Stomach (tissue), 9 donors: ENCODE results near the gene RHOH. TPM values are rescaled to one million over a fixed set of nuclear protein-coding genes. Genes with fewer than 3 reads are reported as not detected.

Source experiments
- DNase-seq, 2 donors: peaks; one replicate each; pipeline versions ENCODE4 v3.0.0 to v3.0.0-alpha.2; 2013 to 2019
- H3K27ac ChIP-seq, 5 donors: fragments of 200-600 bp in 4 of 5; sonication (generic) in 4 of 5; one replicate each; pipeline ENCODE4 v1.5.1; 2013 to 2019; ENCODE audit warnings: mild to moderate bottlenecking in 1 of 5, moderate library complexity in 1 of 5
- H3K27me3 ChIP-seq, 3 donors: fragments of 200-600 bp; sonication (generic); one replicate each; pipeline ENCODE4 v1.5.1; 2017 to 2019; ENCODE audit warnings: mixed run types in 1 of 3
- H3K36me3 ChIP-seq, 4 donors: fragments of 200-600 bp; sonication (generic); 1 replicate in 3 of 4; 2 replicates in 1 of 4; pipeline ENCODE4 v1.5.1; 2016 to 2019
- H3K4me1 ChIP-seq, 4 donors: fragments of 200-600 bp; sonication (generic); one replicate each; pipeline ENCODE4 v1.5.1; 2016 to 2019
- H3K4me3 ChIP-seq, 4 donors: fragments of 200-600 bp; sonication (generic) in 3 of 4; one replicate each; pipeline ENCODE4 v1.5.1; 2016 to 2019; ENCODE audit warnings: mild to moderate bottlenecking in 1 of 4
- H3K9me3 ChIP-seq, 4 donors: fragments of 200-600 bp; sonication (generic); one replicate each; pipeline ENCODE4 v1.5.1; 2016 to 2019
- CTCF ChIP-seq, 7 experiments: fragments of 450-650 bp in 4 of 7; fragments of 200-600 bp in 3 of 7; sonication (generic) in 3 of 7; IDR thresholded peaks; one replicate each; pipeline ENCODE4 v1.5.1; 2016 to 2019; ENCODE audit warnings: antibody characterized with exemption in 7 of 7, control low read depth in 2 of 7, mild to moderate bottlenecking in 1 of 7
- EP300 ChIP-seq: sonication (generic); formaldehyde crosslinking; IDR thresholded peaks from one replicate; pipeline ENCODE4 v1.6.1; 2017; ENCODE audit warnings: antibody characterized with exemption
- POLR2A ChIP-seq, 4 donors: fragments of 450-650 bp; IDR thresholded peaks; one replicate each; pipeline ENCODE4 v1.6.1; 2016; ENCODE audit warnings: antibody characterized with exemption in 4 of 4, control low read depth in 2 of 4, mild to moderate bottlenecking in 1 of 4, moderate library complexity in 1 of 4
- POLR2AphosphoS5 ChIP-seq, 3 donors: sonication (generic); formaldehyde crosslinking; IDR thresholded peaks; one replicate each; pipeline ENCODE4 v1.6.1; 2016; ENCODE audit warnings: antibody characterized with exemption in 3 of 3
- WGBS, 5 donors: extraction: QIAGEN DNeasy Blood & Tissue Kit in 3 of 5; methylation state at CpG; one replicate each; pipeline versions ENCODE4 v1.1.5 to v1.1.7; 2013 to 2018; 5-methylcytosine and 5-hydroxymethylcytosine counted together
- intact Hi-C: fragments of 100-400 bp; cut with DNase I; formaldehyde crosslinking; loops from one replicate; pipeline ENCODE4 v1.15.1; 2023; ENCODE audit warnings: low total_unique reads
- polyA plus RNA-seq, 3 donors: library from polyadenylated mRNA; stranded (reverse); fragments of 200-250 nt; gene quantifications; one replicate each; pipeline ENCODE4 v1.2.3, GENCODE V29; 2013
- total RNA-seq, 5 donors: library from RNA; depleted of rRNA; stranded (reverse); fragments of >200 nt; gene quantifications; one replicate each; pipeline versions ENCODE4 v1.1.0 to v1.2.3, GENCODE V29; 2014 to 2016
- donor health status: healthy with polysubstance abuse.
- donor health status: Bipolar disorder and iron deficiency.
- donor health status: healthy.

The RHOH gene
- total and polyA plus RNA-seq, 8 donors = 1.3 to 7.5 (median 4.0) TPM

GRCh38 chr4:40152637-40153036 is 44.2 kb upstream of the RHOH start:
- TF ChIP-seq CTCF (IDR thresholded peaks at IDR 0.05) (no peak), EP300 (no peak)
- intact Hi-C loops = no loop called here
- Histone ChIP-seq H3K27me3 (no peaks in the 10 kb centered on the region), H3K4me1 (no peaks in the 10 kb centered on the region), H3K27ac (no peak overlapping the region), H3K9me3 (peaks cover 0 to 5% (median 2%) of the 10 kb centered on the region in 4 donors), H3K4me3 (no peak overlapping the region), H3K36me3 (peaks cover 0 to under 1% (median 0%) of the 10 kb centered on the region in 4 donors)
- WGBS, 5 donors = 68 to 79% (median 77%) methylated on average over 4 of the region's 4 CpGs
- DNase-seq = no peak

GRCh38 chr4:40157436-40157835 is 39.4 kb upstream of the RHOH start:
- TF ChIP-seq POLR2A (IDR thresholded peaks at IDR 0.05) (no peak), EP300 (no peak), CTCF (IDR thresholded peaks at IDR 0.05) (no peak), POLR2AphosphoS5 (IDR thresholded peaks at IDR 0.05) (no peak)
- no peaks in the 10 kb centered on the region for H3K9me3 ChIP-seq
- no peak overlapping the region for H3K4me3 ChIP-seq
- 76 to 92% (median 90%) methylated on average over 4 of the region's 4 CpGs for WGBS, 5 donors
- no peak overlapping the region for H3K27ac ChIP-seq
- H3K36me3 ChIP-seq = peaks cover 0 to 8% (median 0%) of the 10 kb centered on the region in 4 donors
- intact Hi-C loops = no loop called here
- H3K4me1 ChIP-seq = no peaks in the 10 kb centered on the region
- H3K27me3 ChIP-seq = no peaks in the 10 kb centered on the region
- no peak for DNase-seq

- peaks cover 0 to 13% (median 0%) of the 10 kb centered on the region in 4 donors for H3K36me3 ChIP-seq
- WGBS, 5 donors = 95 to 98% (median 97%) methylated on average over 9 of the region's 9 CpGs
- intact Hi-C loops = loop anchor here (10.0 kb wide), 1 partner anchor 135 kb away; no protein-coding TSS in a partner anchor
- H3K4me1 ChIP-seq = no peaks in the 10 kb centered on the region
- DNase-seq = no peak
- H3K27me3 ChIP-seq = no peaks in the 10 kb centered on the region
- H3K4me3 ChIP-seq = no peak overlapping the region
- no peaks in the 10 kb centered on the region for H3K9me3 ChIP-seq
- H3K27ac ChIP-seq = no peak overlapping the region
- no peak for TF ChIP-seq EP300
- TF ChIP-seq CTCF (IDR thresholded peaks at IDR 0.05) = no peak
- no peak for TF ChIP-seq POLR2AphosphoS5 (IDR thresholded peaks at IDR 0.05)
- TF ChIP-seq POLR2A (IDR thresholded peaks at IDR 0.05) = no peak
These were observed 36.6 kb upstream of the RHOH start for GRCh38 chr4:40160258-40160657.

- Histone ChIP-seq H3K27me3 (no peaks in the 10 kb centered on the region), H3K4me3 (no peak overlapping the region), H3K27ac (no peak overlapping the region), H3K9me3 (peaks cover 0 to 15% (median 3%) of the 10 kb centered on the region in 4 donors), H3K36me3 (peaks cover 0 to 13% (median 0%) of the 10 kb centered on the region in 4 donors), H3K4me1 (no peaks in the 10 kb centered on the region)
- no peak for DNase-seq
- intact Hi-C loops = loop anchor here (10.0 kb wide), 1 partner anchor 130 kb away; no protein-coding TSS in a partner anchor
- 61 to 82% (median 80%) methylated on average over 3 of the region's 3 CpGs for WGBS, 5 donors
- TF ChIP-seq CTCF (IDR thresholded peaks at IDR 0.05) = no peak
- no peak for TF ChIP-seq POLR2AphosphoS5 (IDR thresholded peaks at IDR 0.05)
- no peak for TF ChIP-seq POLR2A (IDR thresholded peaks at IDR 0.05)
- TF ChIP-seq EP300 = no peak
These were observed 32.4 kb upstream of the RHOH start for GRCh38 chr4:40164459-40164858.
